Osteoblast (primary cell): ENCODE data around the gene LRRC55. TPM values are rescaled to one million over a fixed set of nuclear protein-coding genes. Genes with fewer than 3 reads are reported as not detected.

Source experiments
- DNase-seq: peaks from one replicate; pipeline ENCODE4 v3.0.0; 2011; ENCODE audit warnings: low spot score, mixed read lengths; ENCODE audit not compliant: insufficient read length; ENCODE audit errors: missing footprints
- H2AFZ ChIP-seq: 2 replicates; pipeline ENCODE4 v1.6.0; 2011; ENCODE audit warnings: mild to moderate bottlenecking, low read length
- H3K27ac ChIP-seq: 2 replicates; pipeline ENCODE4 v1.5.1; 2011; ENCODE audit warnings: mild to moderate bottlenecking, low read depth, low read length, moderate library complexity
- H3K27me3 ChIP-seq: 2 replicates; pipeline ENCODE4 v1.6.0; 2012; ENCODE audit warnings: mild to moderate bottlenecking, control low read depth, inconsistent platforms, low read length, moderate library complexity; ENCODE audit not compliant: insufficient read depth
- H3K36me3 ChIP-seq: 2 replicates; pipeline ENCODE4 v1.5.1; 2011; ENCODE audit warnings: mild to moderate bottlenecking, low read length, control low read depth, moderate library complexity; ENCODE audit not compliant: insufficient read depth
- H3K4me1 ChIP-seq: 2 replicates; pipeline ENCODE4 v1.5.1; 2011; ENCODE audit warnings: mild to moderate bottlenecking, low read length, control low read depth, moderate library complexity; ENCODE audit not compliant: insufficient read depth
- H3K4me2 ChIP-seq: 2 replicates; pipeline ENCODE4 v1.6.0; 2011; ENCODE audit warnings: mild to moderate bottlenecking, low read length; ENCODE audit not compliant: insufficient read depth
- H3K4me3 ChIP-seq: fragments of 200-600 bp; sonication (generic); 3 replicates; pipeline ENCODE4 v1.5.1; 2012; ENCODE audit warnings: mild to moderate bottlenecking, low read length, inconsistent platforms; ENCODE audit not compliant: insufficient read depth
- H3K79me2 ChIP-seq: 2 replicates; pipeline ENCODE4 v1.6.0; 2012; ENCODE audit warnings: mild to moderate bottlenecking, low read length, control low read depth, inconsistent platforms; ENCODE audit not compliant: insufficient read depth
- H3K9me3 ChIP-seq: 2 replicates; pipeline ENCODE4 v1.5.1; 2011; ENCODE audit warnings: low read depth, low read length, control low read depth
- H4K20me1 ChIP-seq: 2 replicates; pipeline ENCODE4 v1.6.0; 2012; ENCODE audit warnings: mild to moderate bottlenecking, low read length, control low read depth; ENCODE audit not compliant: insufficient read depth
- total RNA-seq: library from RNA; depleted of rRNA; stranded (reverse); fragments of >200 nt; gene quantifications from 2 replicates; pipeline ENCODE4 v1.2.3, GENCODE V29; 2012
- TF ChIP-seq, protein P1 (sequence below): IDR thresholded peaks from 2 replicates; pipeline ENCODE4 v1.5.1; 2011; ENCODE audit warnings: mild to moderate bottlenecking, low read depth, low read length, moderate library complexity; ENCODE audit errors: extremely low read depth

LRRC55 gene
- total RNA-seq, 1 donor = not detected

DNA sequence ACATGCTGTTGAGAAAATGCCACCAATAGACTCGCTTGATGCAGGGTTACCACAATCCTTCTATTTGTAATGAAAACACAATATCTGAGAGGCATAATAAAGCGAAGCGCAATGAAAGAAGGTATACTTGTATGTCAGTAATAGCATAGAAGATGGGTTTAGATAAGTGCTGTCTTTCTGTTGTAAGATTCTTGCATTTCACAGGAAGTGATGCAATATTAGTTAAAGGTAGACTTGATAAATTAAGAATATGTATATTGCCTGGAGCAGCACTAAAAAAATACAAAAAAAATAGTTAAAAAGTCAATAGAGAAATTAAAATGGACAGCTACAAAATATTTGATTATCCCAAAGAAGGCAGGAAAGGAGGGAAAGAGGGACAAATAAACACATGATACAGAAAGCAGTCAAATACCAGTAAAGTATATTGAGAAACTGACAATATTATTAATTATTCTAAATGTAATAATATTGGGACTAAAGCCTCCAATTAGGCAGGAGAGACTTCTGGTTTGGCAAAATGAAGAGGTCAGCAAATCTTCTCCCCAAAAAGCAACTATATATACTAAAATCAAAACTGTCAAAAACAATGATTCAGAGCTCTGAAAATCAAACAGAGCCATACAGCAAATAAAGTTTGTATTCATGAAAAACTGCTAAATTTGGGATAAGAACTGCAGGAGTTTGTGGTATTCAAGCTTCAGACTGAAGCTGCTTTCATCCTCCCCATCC is 46.6 kb upstream of the LRRC55 start:
- no peak overlapping the region for H3K4me3 ChIP-seq
- no peaks in the 10 kb centered on the region for H3K9me3 ChIP-seq
- no peaks in the 10 kb centered on the region for H3K36me3 ChIP-seq
- H4K20me1 ChIP-seq = no peaks in the 10 kb centered on the region
- no peak overlapping the region for H3K4me2 ChIP-seq
- H3K79me2 ChIP-seq = no peaks in the 10 kb centered on the region
- no peaks in the 10 kb centered on the region for H3K27me3 ChIP-seq
- H3K4me1 ChIP-seq = no peaks in the 10 kb centered on the region
- no peak for DNase-seq
- TF ChIP-seq, protein P1, sequence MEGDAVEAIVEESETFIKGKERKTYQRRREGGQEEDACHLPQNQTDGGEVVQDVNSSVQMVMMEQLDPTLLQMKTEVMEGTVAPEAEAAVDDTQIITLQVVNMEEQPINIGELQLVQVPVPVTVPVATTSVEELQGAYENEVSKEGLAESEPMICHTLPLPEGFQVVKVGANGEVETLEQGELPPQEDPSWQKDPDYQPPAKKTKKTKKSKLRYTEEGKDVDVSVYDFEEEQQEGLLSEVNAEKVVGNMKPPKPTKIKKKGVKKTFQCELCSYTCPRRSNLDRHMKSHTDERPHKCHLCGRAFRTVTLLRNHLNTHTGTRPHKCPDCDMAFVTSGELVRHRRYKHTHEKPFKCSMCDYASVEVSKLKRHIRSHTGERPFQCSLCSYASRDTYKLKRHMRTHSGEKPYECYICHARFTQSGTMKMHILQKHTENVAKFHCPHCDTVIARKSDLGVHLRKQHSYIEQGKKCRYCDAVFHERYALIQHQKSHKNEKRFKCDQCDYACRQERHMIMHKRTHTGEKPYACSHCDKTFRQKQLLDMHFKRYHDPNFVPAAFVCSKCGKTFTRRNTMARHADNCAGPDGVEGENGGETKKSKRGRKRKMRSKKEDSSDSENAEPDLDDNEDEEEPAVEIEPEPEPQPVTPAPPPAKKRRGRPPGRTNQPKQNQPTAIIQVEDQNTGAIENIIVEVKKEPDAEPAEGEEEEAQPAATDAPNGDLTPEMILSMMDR = no peak
- H3K27ac ChIP-seq = no peak overlapping the region
- no peak overlapping the region for H2AFZ ChIP-seq

DNA sequence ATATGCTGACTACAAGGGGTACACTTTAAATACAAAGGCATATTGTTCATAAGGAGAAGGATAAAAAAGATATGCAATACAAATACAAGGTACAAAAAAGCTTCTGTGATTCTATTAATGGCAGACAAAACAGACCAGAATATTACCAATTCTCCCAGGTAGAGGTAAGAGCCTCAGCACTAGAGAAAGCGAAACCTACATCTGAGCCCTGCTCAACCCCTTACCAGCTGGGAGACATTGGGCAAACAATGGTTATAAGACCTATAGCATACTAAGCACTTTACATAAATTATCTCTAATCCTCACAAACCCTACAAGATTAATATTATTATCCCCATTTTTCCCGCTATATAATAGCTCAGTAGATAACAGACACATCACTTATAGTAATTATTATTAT is 41.2 kb upstream of the LRRC55 start:
- no peaks in the 10 kb centered on the region for H3K9me3 ChIP-seq
- H3K4me3 ChIP-seq = no peak overlapping the region
- no peak overlapping the region for H2AFZ ChIP-seq
- TF ChIP-seq, protein P1 = no peak
- no peaks in the 10 kb centered on the region for H3K4me1 ChIP-seq
- no peak overlapping the region for H3K4me2 ChIP-seq
- H3K36me3 ChIP-seq = no peaks in the 10 kb centered on the region
- H4K20me1 ChIP-seq = no peaks in the 10 kb centered on the region
- no peaks in the 10 kb centered on the region for H3K79me2 ChIP-seq
- H3K27me3 ChIP-seq = peaks cover 2% of the 10 kb centered on the region
- no peak overlapping the region for H3K27ac ChIP-seq
- DNase-seq = no peak

DNA sequence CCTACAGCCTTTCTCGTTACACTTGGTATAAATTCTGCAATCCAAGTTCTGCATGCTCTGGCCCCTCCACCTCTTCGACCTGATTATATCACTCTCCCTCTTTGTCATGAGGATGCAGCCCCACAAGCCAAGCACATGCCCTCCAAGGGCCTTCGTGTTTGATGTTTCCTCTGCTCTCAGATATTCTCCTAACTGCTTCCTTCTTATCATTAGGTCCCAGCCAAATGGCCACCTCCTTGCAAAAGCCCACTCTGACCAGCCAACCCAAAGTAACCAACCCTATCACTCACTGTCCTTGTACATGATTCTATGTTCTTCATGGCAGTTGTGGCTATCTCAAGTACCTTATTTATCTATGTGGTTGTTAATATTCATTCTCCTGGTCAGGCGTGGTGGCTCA is 38.3 kb upstream of the LRRC55 start:
- DNase-seq = no peak
- TF ChIP-seq, protein P1 = no peak
- Histone ChIP-seq H3K27ac (no peak overlapping the region), H3K36me3 (no peaks in the 10 kb centered on the region), H3K4me2 (no peak overlapping the region), H3K9me3 (no peaks in the 10 kb centered on the region), H4K20me1 (no peaks in the 10 kb centered on the region), H3K27me3 (peaks cover 2% of the 10 kb centered on the region), H3K4me3 (no peak overlapping the region), H2AFZ (no peak overlapping the region), H3K79me2 (no peaks in the 10 kb centered on the region), H3K4me1 (no peaks in the 10 kb centered on the region)

DNA sequence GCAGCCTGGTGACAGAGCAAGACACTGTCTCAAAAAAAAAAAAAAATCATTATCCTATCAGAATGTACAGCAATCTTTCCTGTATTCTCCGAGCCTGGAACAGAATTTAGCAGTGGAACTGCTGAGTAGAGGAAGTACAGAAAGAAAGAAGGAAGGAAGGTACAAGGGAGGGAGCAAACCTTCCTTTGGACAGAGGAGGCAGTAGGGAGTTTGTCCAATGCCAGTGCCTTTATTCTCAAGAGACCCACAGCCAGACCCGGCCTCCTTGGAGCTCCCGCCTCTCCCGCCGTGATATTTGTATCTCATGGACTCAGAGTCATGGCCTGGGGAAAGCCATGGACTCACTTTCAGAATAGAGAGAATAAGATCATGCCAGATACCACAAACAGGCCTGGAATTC is 37.7 kb upstream of the LRRC55 start:
- H3K9me3 ChIP-seq = no peaks in the 10 kb centered on the region
- peaks cover 2% of the 10 kb centered on the region for H3K27me3 ChIP-seq
- no peak overlapping the region for H3K4me2 ChIP-seq
- DNase-seq = no peak
- H2AFZ ChIP-seq = no peak overlapping the region
- TF ChIP-seq, protein P1 = no peak
- H3K4me1 ChIP-seq = no peaks in the 10 kb centered on the region
- H3K27ac ChIP-seq = no peak overlapping the region
- no peaks in the 10 kb centered on the region for H3K36me3 ChIP-seq
- H3K79me2 ChIP-seq = no peaks in the 10 kb centered on the region
- H3K4me3 ChIP-seq = no peak overlapping the region
- no peaks in the 10 kb centered on the region for H4K20me1 ChIP-seq
